ENCODE results near the gene ZCCHC4.

Gene ZCCHC4, protein sequence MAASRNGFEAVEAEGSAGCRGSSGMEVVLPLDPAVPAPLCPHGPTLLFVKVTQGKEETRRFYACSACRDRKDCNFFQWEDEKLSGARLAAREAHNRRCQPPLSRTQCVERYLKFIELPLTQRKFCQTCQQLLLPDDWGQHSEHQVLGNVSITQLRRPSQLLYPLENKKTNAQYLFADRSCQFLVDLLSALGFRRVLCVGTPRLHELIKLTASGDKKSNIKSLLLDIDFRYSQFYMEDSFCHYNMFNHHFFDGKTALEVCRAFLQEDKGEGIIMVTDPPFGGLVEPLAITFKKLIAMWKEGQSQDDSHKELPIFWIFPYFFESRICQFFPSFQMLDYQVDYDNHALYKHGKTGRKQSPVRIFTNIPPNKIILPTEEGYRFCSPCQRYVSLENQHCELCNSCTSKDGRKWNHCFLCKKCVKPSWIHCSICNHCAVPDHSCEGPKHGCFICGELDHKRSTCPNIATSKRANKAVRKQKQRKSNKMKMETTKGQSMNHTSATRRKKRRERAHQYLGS

DNA sequence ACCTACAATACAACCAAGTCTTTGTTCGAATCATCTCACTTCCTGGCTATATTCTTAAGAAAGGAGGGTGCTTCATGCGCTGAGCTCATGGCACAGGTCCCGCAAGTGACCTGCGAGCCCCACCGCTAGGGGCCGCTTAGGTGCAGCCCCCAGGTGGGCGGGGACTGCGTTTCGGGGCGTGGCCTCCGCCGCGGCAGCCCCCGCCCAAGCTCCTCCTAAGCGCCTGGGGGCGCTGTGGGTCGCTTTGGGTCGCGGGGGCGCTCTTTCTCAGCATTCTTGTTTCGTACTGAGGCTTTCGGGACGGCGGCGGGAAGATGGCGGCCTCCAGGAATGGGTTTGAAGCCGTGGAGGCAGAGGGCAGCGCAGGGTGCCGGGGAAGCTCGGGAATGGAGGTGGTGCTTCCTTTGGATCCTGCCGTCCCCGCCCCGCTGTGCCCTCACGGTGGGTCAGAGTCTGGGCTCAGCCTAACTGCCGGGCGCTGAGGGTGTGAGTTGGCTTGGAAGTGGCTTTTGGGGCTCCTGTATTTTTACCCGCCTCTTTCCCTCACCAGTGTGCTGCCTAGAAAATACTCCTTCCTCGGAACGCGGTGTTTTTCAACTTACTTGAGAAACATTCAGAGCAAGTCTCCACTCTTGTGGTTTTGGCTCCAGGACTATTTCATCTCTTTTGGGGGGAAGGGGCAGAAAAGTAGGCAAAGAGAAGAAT is at the start of gene ZCCHC4:
Gene ZCCHC4 (plus strand): TSS at position 279 of the 705 bp plus-strand sequence. CDS start 36 bp downstream, at position 315.
- peak; percentile 65 for DNase-seq

DNA sequence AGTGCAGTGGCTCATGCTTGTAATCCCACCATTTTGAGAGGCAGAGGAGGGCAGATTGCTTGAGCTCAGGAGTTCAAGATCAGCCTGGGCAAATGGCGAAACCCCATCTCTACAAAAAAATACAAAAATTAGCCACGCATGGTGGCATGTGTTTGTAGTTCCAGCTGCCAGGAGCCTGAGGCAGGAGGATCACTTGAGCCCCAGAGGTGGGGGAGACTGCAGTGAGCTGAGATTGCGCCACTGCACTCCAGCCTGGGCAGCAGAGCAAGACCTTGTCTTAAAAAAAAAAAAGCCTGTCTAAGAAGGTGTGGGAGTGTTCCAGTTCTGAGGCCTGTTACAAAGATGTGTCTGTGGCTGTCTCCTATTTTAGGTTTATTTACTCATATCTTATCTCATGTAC is 40.7 kb upstream of the ZCCHC4 start:
- DNase-seq, result no peak

DNA sequence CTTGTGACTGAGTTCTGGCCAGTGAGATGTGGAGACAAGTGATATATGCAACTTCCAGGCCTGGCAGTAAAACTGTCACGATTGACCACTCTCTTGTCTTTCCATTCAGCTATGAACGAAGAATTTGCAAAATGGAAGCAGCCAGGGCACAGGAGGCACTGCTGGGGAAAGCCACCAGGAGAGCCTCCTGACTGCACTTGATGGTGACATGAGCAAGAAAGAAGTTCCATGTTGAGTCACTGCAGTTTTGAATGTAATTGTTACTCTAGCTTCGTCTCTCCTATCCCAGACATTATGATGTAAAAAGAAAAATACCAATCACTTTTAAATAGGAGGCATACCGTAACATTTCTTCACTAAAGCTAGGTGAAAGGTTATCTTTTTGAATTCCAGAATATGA is 32.4 kb upstream of the ZCCHC4 start:
- DNase-seq, result no peak

DNA sequence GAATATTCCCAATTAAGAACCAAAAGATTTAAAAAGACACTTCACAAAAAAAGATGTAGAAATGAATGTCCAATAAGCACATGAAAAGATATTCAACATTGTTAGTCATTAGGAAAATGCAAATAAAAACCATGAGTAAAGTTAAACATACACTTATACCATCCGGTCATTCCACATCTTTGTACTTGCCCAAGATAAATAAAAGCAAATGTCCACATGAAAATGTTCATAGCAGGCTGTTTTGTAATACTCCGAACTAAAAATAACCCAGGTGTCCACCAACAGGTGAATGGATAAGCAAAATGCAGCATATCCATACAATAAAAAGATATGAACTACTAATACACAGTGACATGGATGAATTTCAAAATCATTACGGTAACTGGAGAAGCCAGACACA is 28.6 kb upstream of the ZCCHC4 start:
- no peak for DNase-seq

DNA sequence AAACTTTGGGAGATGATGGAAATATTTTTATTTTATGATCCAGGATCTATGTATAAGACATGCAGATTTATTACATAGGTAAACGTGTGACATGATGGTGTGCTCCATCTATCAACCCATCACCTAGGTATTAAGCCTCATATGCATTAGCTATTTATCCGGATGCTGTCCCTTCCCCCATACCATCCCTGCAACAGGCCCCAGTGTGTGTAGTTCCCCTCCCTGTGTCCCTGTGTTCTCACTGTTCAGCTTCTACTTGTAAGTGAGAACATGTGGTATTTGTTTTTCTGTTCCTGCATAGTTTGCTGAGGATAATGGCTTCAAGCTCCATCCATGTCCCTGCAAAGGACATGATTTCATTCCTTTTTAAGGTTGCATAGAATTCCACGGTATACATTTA is 28.1 kb upstream of the ZCCHC4 start:
- DNase-seq, result no peak

DNA sequence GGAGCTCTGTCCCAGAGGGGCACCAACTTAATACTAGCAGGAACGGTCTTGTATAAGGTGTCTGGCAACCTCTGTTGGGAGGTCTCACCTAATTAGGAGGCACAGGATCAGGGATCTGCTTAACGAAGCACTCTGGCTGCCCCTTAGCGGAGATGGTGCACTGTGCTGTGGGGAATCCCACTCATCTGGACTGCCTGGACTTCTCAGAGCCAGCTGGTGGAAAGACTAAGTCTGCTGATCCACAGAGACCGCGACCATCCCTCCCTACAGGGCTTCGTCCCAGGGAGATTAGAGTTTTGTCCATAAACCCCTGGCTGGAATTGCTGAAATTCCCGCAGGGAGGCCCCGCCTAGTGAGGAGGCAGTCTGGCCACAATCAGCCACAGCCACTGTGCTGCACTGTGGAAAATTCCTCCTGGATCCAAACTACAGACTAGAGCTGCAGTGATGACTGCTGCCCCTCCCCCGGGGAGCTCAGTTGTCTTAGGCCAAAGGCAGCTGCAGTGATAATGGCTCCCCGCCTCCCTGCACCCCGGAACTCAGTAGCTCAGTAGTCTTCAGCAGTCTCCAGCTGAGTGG is 22.0 kb upstream of the ZCCHC4 start:
- DNase-seq, result no peak

DNA sequence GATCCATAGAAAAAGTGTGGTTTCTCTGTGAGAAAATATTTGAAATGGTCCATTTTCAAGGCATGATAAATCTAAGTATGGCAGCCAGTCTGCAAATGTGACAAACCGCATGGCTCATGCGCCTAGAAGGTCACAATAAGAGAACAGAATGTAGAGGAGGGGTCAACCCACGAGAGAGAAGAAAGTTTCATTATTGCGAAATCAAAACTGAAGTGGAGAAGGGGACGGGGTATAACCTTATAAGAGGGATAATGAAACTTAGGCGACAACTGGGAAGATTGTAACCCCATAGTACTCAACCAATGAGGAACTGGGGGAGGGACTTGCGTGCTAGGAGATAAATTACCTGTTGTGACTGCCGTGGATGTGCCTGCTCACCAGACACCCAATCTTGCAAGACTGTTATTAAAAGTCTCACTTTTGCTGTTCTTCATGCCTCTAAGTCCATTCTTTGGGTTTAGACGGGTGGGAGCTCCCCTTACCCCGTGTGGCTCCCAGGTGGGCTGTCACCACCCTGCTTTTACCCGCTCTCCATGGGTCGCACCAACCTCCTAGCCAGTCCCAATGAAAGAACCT is 21.3 kb upstream of the ZCCHC4 start:
- no peak for DNase-seq

DNA sequence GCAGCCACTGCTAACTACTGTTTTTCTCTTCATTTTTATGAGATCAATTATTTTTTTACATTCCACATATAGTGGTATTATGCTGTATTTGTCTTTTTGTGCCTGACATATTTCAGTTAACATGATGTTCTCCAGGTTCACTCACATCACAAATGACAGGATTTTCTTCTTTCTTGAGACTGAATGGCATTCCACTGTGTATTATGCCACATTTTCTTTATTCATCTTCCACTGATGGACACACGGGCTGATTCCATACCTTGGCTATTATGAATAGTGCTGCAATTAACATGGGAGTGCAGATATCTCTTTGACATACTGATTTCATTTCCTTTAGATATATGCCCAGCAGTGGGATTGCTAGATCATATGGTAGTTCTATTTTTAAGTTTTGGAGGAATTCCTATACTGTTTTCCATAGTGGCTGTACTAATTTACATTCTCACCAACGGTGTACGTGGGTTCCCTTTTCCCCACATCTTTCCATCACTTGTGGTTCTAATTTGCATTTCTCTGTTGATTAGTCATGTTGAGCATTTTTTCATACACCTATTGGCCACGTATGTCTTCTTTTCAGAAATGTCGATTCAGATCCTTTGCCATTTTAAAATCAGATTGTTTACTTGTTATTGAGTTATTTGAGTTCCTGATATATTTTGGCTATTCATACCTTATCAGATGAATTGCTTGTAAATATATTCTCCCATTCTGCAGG is 14.9 kb upstream of the ZCCHC4 start:
- DNase-seq, result no peak

DNA sequence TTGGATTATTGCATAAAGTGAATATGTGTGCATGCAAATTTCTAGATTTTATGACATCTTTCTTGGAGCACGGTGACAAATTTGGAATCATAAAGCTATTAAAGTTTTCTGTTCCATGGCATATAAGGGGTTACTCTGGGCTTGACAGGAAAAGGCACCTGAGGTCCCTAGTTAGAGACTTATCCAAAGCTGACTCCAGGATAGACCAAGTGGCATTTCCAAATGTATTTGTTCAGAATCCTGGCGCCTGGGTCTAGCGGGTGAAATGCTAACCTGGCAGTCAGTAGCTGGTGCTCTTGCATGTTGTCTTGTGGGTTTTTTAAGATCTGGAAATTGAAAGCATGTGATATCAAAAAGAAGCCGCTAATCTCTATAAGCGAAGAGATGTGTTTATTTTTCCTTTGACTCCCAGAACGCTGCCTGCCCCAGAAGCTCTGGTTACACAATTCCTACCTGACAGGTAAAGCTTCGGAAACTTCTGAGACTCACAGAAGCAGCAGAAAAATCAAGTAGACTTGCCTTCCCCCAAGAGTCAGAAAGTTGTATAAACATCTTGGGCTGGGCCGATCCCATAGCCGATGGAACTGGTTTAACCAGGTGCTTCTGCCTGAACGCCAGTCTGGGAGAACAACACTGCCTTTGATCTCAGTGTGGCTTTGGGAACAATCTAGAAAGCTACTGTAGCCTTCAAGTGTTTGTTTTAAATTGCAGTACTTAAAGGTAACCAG is 12.9 kb upstream of the ZCCHC4 start:
- peak; percentile 64 for DNase-seq

DNA sequence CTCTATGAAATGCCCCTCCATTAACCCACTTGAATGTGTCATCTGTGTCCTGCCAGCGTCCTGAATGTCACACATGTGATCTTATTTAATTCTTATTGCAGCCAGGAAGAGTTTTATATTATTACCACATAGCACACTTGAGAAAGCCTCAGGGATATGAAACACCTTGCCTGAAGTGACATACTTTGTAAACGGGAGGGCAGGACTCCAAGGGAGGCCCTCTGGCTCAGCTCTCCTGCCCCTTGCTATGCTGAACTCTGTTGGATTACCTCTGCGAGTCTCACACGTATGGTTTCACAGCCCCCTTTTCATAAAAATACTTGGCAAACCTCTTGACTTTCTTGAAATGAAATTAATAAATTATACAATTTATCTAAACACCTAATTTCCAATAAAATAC is 11.1 kb upstream of the ZCCHC4 start:
- DNase-seq, result no peak

DNA sequence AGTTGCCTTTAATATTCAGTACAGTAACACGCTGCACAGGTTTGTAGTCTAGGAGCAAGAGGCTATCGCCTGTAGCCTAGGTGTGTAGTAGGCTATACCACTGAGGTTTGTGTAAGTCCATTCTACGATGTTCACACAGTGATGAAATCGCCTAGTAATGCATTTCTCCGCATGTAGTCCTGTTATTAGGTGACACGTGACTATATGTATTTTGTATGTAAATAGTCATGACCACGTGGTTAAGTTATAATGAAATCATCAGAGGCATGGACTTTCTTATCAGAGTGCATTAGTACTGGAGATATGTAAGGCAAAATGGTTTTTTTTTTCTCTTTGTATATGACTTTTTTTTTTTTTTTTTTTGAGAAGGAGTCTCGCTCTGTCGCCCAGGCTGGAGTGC is 9.9 kb upstream of the ZCCHC4 start:
- DNase-seq, result no peak

DNA sequence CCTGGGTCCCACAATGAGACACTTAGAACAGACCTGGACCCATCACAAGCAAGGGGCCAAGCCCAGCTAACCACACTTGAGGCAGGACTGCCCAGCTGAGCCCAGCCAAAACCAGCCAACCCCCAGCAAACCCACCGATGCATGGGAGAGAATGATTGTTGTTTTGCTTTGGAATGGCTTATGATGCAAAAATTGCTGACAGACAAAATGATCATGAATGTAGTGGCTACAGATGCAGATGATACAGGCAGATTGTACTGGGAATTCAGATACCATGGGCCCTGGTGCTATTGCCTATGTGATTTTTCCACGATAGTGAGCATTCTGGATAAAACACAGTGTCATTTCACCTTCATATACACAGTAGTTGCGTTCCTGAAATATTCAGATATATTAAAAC is 9.0 kb upstream of the ZCCHC4 start:
- DNase-seq, result no peak

DNA sequence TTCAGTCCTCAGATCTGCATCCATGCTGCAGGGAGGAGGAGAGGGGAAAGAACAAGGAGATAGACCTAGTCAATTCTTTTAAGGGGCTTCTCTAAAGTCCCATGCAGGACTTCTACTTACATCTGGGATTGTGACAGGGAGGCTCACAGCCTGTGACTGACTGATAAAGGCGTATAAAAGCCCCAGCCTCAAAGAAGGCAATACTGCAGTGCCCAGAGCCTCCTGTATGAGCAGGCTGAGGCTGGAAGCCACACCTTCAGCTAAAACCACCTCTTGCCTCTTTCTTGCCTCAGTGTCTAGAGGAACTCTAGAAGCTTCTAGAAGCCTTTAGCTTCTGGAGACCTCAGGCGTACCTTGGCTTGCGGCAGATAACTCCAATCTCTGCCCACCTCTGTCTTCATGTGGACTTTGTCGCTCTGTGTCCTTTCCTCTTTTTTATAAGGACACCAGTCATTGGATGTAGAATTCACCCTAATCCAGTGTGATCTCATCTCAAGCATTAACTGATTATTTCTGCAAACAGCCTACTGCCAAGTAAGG is 6.0 kb upstream of the ZCCHC4 start:
- DNase-seq, result no peak

DNA sequence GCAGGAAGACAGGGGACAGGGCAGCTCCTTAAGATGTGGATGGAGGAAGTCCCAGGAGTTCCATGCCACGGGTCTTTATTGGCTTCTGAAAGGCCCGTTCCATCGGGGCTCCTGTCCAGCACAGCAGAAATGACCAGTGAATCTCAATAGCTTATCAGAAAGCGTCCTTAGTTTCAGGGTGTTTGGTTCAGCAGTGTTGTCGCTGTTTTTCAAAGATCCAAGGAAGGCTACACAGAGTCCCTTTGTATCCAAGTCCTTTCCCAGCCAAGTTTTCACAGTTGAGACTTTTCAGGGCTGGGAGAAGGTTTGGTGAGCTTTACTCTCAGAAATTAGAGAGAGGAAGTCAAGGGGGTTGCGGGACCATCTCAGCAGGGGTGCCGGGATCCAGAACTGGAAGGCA is 5.0 kb upstream of the ZCCHC4 start:
- DNase-seq, result no peak

DNA sequence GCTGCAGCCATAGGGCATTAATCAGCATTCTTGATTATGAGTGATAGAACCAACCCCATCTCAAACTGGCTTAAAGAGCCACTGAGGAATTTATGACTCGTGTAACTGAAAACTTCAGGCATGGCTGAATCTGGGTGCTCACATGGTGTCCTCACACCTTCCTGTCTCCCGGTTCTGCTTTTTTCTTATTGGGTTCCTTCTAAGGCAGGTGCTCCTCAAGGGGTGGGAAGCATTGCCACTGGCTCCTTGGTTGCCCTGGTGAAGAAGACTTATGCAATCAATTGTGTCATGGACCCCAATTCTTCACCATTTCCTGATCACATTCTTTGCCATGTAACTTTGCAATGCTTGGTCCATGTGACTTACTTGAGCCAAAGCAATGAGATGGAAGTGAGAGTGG is 4.3 kb upstream of the ZCCHC4 start:
- no peak for DNase-seq

DNA sequence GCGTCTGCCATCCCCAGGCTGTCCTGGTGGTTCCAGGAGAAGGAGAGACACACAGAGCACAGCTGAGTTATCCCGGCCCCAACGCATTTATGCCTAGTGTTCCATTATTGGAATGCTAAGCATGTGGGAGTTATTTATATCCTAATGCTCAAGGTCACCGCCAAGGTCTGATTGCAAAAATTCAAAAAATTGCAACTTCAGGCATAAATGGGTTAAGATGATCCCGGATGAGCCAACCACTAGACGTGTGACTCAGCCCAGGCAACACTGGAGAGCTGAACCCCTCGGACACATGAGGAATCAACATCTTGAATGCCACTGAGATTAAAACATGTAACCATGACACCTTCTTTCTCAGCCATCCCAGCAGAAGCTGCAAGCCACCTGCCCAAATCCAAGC is 3.8 kb upstream of the ZCCHC4 start:
- no peak for DNase-seq

DNA sequence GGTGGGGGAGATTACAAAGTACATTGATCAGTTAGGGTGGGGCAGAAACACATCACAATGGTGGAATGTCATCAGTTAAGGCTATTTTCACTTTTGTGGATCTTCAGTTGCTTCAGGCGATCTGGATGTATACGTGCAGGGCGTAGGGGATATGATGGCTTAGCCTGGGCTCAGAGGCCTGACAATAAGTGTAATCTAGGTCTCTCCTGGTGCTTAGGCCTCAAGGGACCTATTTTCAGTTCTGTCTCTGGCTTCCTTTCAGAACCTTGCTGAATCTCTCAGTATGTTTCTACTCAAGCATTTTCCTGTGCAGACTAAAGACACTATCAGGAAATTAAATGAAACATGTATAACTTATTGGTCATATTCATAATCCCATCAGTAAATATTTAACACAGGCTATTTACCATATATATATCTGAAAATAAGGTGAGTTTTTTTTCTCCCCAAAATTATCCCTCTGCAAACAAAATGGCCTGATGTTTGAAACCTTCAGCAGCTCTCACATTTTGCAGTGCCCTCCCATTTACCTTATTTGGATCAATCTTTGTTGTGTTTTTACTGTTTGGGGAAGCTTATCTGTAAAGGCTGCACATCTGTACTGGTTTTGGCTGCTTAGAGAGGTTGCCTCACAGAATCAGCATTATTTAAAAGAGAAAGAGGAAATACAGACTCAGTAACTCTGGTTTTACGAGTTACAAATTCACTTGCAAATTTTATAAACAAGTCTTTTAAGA is 2.3 kb upstream of the ZCCHC4 start:
- no peak for DNase-seq

DNA sequence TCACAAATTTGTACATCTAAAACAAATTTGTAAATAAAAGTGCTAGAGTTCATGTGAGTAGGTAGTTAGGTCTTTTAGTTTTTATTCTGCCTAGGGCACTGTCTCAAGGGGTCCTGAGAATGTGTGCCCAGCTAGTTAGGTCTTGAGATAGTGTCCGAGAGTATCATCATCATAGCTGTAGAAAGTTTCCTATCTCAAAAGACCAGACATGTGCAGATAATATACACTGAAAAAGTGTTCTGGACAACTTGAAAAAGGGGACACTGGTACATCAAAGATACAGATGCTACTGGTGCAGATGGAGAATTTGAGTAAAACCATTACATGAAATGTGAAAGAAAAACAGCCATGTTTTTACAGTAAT is 1.8 kb upstream of the ZCCHC4 start:
- no peak for DNase-seq

DNA sequence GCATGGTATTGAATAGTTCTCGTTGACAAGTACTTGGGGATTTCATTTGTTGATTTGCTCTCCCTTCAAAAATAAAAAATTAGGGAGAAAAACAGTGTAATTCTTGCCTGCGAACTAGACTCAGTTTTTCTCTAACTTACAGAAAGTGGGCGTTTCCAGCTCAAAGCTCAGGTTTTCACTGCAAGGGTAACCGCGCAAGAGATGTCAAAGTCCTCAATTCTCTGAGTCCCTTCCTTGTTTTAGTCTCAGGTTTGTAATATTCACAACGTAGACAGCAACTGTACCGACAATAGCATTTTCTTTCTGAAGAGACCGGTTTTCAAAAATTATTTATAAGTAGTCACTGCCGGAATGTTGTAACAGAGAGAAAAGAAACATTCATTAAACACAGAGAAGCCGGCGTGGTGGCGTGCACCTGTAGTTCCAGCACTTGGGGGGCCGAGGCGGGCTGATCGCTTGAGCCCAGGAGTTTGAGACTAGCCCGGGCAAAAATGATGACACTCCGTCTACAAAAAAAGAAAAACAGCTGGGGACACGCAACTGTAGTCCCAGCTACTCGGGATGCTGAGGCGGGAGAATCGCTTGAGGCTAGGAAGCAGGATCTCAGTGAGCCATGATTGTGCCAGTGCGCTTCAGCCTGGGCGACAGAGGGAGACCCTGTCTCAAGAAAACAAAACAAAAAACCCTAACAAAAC is 774 bp downstream of the ZCCHC4 start:
- DNase-seq, result peak; percentile 8

DNA sequence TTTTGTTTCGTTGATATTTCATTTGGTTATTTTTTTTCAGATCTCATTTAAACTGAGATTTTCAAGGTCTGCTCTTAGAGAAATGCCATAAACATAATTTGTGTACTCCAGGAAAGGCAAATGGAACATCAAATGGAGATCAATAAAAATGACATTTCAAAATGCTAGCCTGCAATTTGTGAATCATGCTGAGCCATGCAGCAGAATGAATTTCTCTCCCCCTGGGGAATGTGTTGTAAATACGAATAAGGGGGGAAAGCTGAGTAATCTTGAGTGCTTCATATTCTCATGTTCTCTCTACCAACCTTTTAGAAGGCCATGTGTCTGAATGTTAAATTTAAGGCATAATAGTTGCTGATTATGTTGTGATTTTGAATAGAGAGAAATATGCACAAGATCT is 7.8 kb downstream of the ZCCHC4 start:
- DNase-seq, result no peak

DNA sequence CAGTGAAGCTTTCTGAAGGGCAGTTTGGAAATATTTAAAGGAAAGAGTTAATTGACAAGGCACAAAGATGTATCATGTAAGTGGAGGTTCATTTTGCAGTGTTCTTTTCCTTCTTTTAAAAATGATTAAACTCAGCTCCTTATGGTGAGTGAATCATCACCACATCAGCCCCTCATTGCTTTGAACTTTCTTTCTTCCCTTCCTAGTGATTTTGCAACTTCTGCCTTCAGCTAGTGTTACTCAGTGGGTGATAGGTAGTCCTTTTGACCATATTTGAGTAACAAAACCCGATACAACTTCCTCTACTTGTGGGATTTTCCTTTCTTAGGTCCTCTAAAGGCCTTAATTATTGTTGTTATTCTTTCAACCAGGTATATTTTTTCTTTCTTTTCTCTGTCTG is 8.2 kb downstream of the ZCCHC4 start:
- DNase-seq, result no peak

Data from NCI-H510A (cell line).